HG02852 (cell line): ENCODE results near the gene SLC38A1.
A peak's percentile ranks its signal among the peaks of the same experiment; 100 is the strongest.

ENCODE experiments used
- ATAC-seq: cut with Tn5 transposase; IDR thresholded peaks from one replicate; pipeline ENCODE4 v1.9.1; 2021; ENCODE audit warnings: mild to moderate bottlenecking, moderate library complexity; ENCODE audit not compliant: unreplicated experiment

SLC38A1 gene

GRCh38 chr12:46234000-46234399 lies 34.8 kb downstream of the SLC38A1 start:
- no peak for ATAC-seq

- ATAC-seq: no peak
Observed at GRCh38 chr12:46233423-46233822, 35.4 kb downstream of the SLC38A1 start.

DNA sequence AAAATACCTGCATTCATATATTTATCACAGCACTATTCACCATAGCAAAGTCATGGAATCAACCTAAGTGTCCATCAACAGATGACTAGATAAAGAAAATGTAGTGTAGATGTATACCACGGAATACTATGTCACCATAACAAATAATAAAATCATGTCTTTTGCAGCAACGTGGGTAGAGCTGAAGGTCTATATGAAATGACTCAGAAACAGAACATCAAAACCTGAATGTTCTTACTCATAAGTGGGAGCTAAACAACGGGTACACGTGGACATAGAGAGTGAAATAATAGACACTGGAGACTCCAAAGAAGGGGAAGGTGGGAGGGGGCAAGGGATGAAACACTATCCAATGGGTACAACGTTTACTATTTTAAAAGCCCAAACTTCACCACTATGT lies 37.9 kb downstream of the SLC38A1 start:
- no peak for ATAC-seq

DNA sequence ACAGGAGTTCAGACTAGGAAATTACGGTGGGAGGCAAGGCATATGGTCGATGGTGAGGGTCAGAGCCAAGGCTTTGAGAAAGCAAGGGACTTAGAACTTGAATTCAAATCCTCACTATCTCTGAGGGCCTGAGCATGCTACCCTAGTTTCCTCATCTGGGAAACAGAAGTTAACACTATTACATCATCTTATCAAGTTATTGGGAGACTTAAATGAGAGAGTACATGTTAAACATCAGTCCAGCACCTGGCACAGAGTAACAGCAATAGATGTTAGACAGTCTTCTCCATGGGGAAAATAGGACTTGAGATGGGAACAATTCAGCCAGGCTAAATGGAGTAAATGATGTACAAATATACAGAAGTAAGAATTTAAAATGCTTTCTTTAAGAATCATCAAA lies 38.5 kb downstream of the SLC38A1 start:
- ATAC-seq: no peak

DNA sequence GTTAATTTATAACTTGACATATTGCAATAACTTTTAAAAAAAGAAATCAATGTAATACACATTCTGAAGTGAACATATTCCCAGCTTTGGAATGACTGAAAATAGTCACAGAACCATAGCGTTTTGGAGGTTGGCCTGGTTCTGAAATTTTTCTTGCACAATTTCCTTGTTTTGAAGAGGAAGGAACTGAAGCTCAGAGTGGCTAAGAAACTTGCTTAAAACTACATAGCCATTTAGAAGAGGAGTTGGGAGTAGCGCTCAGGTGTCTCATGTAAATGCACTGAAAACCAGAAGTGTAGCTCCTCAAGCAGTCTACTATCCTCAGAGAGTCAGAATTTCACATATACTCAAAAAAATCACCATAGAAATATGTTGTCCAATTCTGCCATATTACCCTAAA lies 41.2 kb downstream of the SLC38A1 start:
- ATAC-seq: no peak

DNA sequence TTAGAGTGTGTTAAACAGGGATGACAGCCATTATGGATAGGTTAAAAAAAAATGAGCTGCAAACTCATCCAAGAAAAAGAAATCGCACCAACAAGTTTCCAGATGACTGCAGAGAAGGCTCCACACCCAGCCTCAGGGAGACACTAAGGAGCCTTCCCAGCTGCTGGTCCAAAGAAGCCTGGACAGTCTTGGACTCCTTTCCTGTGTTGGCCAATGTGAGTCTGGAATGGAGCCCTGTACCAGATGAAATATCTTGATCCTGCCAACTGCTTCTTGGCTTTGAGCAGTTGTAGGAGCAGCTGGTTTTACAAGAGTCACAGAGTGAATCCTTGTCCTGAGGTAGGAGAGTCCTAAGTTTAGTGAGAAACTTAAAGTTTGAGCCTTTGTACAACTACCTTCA lies 44.5 kb downstream of the SLC38A1 start:
- no peak for ATAC-seq

DNA sequence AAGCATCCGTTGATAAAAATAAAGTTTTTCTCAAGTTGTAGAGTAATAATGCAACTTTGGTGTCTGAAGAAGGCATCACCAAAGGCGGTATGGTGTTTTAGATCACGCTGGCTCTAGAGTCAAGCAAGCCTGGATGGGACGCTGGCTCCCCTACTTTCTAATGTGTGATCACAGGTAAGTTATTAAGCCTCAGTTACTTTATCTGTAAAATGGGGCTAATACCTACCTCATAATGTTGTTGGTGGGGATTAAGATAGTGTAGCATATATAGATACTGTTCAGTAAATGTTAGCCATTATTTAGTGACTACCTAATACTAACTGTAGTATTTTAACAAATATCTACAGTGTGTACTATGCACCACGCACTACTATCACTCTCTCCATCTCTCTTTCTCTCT lies 45.8 kb downstream of the SLC38A1 start:
- ATAC-seq: no peak

GRCh38 chr12:46222636-46223035 lies 46.2 kb downstream of the SLC38A1 start:
- no peak for ATAC-seq

- no peak for ATAC-seq
Observed at GRCh38 chr12:46221255-46222128, 47.4 kb downstream of the SLC38A1 start.

DNA sequence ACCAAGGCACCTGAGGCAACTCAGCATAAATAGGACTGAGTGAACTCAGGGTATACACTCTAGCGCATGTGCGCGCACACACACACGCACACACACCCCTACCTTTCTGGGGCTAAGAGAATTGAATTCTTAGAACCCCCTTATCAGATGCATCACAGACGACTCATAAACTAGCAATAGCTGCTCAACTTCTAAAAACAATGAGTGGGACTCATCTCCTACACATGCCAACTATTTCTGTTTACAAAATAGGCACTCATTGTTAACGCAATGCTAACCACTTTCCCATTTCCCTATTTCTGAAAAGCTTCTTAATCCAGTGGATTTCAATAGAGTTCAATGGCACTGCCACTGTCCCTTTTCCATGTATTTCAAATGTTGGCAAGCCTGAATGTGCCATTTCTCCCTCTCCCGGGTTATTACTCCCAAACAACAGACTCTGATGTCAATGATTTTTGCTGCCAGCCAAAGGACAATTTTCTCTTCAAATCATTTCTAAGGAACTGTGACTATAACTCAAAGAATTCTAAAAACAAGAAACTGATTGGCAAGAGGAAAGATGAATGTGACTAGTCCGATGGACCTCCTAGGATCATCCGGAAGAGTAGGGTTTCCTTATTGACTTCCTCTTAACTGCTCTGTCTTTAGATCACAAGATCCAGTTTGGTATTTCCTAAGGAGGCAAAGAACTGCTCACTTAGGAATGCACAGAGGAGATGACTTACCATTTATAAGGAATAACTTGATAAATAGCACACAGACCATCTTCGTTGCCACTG lies 48.8 kb downstream of the SLC38A1 start:
- no peak for ATAC-seq

- no peak for ATAC-seq
Observed at GRCh38 chr12:46219132-46219876, 49.5 kb downstream of the SLC38A1 start.

DNA sequence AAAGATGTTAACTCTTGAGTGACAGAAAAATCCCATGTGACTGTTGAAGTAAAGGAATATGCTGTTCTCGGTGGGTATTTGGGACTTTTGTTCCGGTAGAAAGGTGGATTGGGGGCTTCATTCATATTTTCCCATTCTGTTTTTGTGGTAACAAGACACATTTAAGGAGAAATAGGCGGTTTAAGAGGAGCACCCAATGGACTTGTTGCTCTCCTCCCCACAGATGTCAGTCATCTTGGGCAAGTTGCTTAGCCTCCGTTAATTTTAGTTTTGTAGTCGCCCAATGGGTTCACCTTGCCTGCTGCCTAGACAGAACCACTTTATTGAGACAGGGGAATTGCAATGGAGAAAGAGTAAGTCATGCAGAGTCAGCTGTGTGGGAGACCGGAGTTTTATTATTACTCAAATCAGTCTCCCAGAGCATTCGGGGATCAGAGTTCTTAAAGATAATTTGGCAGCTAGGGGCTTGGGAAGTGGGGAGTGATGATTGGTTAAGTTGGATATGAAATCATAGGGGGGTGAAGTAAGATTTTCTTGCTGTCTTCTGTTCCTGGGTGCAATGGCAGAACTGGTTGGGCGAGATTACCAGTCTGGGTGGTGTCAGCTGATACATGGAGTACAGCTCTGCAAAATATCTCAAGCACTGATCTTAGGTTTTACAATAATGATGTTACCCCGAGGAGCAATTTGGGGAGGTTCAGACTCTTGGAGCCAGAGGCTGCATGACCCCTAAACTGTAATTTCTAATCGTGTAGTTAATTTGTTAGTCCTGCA lies 50.3 kb downstream of the SLC38A1 start:
- no peak for ATAC-seq

DNA sequence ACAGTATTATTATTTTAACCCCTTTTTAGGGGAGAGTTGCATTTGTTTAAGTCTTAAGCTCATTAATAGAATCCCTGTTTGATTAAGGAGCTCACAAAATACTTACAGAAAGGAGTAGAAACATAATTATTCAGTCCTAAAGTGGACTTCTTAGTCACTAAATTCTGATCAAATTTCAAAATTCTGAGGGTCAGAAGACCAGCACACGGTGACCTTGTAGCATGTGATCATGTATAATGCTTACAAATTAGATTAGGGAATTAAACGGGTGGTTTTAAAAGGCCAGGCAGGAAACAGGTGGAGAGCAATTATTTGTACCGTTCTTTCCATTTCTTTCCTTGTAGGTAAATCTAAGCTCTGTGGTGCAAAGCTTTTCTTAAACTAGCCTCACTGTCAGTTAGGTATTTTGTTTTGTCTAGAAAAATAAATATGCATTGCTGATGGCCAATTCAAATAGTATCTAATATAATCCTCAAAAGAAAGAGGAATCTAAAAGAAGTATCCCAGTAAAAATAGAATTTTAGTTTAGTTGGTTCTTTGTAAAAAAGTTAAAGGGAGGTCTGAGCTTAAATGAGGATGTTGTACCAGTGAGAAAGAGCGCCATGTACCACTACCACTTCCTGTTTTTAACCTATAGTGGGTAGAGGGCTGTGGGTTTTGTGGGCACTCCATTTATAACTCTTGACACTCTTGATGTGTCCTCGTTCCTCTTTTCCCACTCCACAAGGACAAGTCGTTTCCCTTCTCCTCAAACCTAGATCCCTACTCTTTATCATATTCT lies 51.1 kb downstream of the SLC38A1 start:
- peak; percentile 47 for ATAC-seq

GRCh38 chr12:46214668-46215436 lies 54.0 kb downstream of the SLC38A1 start:
- ATAC-seq: peak; percentile 55

DNA sequence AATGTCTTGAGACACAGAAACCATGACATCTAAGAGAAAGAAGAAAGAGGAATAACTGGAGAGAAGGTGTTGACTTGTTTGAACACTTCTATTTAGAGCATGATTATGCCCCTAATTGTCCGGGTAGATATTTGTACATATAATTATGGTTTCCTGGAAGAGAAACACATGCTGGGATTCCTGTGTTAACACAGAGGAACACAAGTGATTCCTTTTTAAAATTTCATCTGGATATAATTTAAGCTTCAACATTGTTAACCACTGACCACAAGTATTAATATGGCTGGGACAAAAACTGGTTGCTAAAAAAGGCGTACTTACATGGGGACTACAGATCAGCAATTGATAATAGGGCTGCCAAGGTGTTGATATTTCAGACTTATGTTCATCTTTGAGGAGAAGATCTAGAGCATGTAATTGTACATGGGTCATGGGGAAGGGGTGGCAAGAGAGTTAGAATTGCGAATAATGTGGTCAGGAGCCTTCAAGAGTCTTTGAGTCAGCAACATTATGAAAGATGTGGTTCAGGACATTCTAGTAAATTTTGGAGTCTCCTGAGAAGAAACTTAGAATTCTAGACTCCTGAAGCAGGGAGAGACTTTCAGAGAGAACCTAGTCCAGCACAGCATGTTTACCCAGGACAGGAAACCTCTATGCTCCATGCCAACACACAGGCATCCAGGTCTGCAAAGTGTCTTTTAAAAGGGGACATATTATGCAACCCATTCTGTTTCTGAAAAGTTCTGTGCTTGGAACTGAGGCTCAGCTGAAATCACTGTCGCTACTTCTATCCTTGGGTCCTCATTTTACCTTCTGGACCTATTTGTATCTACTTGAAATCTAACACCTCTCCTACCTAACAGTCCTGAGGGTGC lies 56.5 kb downstream of the SLC38A1 start:
- no peak for ATAC-seq

DNA sequence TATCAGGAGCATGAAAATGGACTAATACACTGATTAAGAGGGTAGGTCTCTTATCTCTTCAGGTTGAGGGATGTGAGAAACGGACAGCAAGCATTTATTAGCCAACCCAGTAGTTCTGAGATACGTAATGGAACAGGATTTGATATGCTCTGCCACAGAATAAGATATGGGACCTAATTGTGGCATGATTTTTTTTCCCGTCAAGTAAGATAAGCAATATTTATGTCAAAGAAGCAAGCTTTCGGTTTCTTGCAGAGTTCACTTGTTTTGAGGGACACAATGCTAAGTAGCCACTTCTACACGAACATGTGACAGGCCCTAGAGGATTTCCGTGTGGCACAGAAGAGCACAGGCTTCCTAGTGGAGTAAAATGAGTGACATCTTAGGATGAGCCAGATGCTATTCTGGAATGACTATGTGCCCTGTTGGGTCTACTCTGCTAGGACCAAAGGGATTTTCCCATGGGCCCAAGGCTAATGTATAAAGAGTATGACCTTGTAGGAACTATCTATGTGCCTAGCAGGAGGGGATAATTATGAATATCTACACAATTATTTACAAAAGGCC lies 57.9 kb downstream of the SLC38A1 start:
- ATAC-seq: no peak

- ATAC-seq: no peak
Observed at GRCh38 chr12:46209914-46210872, 58.6 kb downstream of the SLC38A1 start.
